ENCODE results near the gene TMEM39A.

The TMEM39A gene

GRCh38 chr3:119400466-119400865 lies 62.9 kb downstream of the TMEM39A start:
- no peak for DNase-seq (ENCODE audit: low read depth in 2 of 2)

- no peak for DNase-seq (ENCODE audit: low read depth in 2 of 2)
Observed at GRCh38 chr3:119396870-119397269, 66.5 kb downstream of the TMEM39A start.

GRCh38 chr3:119395923-119396358 lies 67.5 kb downstream of the TMEM39A start:
- DNase-seq (ENCODE audit: low read depth in 2 of 2): no peak

- no peak for DNase-seq (ENCODE audit: low read depth in 2 of 2)
Observed at GRCh38 chr3:119388577-119388976, 74.8 kb downstream of the TMEM39A start.

DNA sequence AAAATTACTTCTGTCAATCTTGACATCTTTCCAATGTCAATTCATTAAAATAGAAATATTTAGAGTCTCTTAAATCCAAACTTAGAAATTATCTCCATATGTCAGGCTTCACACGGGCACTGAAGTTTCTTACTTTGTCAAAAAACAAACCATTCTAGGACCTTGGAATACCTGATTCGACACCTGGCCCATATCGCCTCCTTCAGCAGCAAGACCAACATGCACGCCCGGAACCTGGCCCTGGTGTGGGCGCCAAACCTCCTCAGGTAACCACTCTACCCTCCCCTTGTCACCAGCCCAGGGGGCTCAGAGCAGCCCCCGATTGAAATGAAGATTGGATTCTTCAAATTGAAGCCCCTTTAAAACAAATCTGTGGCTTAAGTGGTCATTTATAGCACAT lies 81.3 kb downstream of the TMEM39A start:
- no peak for DNase-seq (ENCODE audit: low read depth in 2 of 2)

GRCh38 chr3:119380697-119381096 lies 82.7 kb downstream of the TMEM39A start:
- DNase-seq (ENCODE audit: low read depth in 2 of 2): no peak
